HG03196 (cell line): Measurements from ENCODE around the gene COA3.

Experiments used
- ATAC-seq: cut with Tn5 transposase; IDR thresholded peaks from one replicate; pipeline ENCODE4 v1.9.1; 2021; ENCODE audit not compliant: unreplicated experiment

The COA3 gene

GRCh38 chr17:42818379-42818778 is 19.9 kb upstream of the COA3 start:
- no peak for ATAC-seq

- no peak for ATAC-seq
These were observed 19.4 kb upstream of the COA3 start for GRCh38 chr17:42817866-42818265.

DNA sequence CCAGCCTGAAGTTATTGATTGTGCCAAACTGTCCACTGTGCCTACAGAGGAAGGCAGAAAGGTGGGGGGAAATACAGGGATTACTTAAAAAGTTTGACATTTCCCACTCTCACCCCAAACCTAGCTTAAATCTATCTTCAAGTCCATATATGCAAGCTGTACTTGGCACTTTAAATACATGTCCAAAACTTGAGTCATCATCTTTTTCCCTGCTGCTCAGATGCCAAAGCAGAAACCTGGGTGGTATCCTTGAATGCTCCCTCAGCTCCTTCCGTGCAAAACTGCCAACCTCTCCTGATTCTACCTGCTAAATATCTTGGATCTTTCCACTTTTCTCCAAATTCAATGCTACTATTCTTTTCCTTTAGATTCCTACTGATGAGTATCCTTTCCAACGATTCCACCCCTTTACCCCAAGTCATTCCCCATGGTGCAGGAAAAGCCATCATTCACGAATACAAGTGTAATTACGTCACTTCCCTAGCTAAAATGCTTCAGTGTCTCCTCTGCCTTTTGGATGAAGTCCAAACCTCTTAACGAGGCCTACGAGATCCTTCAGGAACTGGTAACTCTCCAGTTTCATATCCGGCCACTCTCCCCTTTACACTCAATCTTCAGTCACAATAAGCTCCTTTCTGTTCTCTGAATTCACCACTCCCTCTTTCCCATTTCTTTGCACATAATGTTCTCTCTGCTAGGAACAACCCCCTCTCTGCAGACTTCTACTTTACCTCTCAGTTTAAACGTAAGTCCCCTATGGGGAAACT is 16.3 kb upstream of the COA3 start:
- no peak for ATAC-seq

DNA sequence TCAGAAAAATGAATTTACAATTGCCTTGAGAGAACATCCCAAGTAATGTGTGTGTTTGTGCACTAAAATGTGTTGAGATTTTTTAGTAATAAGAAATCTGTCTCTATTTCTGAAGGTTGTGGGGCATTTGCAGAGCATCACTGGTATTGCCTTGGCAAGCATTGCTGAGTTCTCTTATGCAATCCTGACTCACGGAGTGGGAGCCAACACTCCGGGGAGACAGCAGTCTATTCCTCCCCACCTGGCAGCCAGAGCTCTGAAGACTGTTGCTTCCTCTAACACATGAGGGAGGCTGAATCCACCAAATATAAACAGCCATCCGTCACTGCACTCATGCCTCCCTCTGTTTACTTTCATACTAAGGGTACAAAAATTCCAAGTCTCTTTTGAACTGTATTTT is 10.7 kb upstream of the COA3 start:
- no peak for ATAC-seq

GRCh38 chr17:42806249-42806648 is 7.7 kb upstream of the COA3 start:
- no peak for ATAC-seq

GRCh38 chr17:42804918-42805367 is 6.4 kb upstream of the COA3 start:
- ATAC-seq = no peak

DNA sequence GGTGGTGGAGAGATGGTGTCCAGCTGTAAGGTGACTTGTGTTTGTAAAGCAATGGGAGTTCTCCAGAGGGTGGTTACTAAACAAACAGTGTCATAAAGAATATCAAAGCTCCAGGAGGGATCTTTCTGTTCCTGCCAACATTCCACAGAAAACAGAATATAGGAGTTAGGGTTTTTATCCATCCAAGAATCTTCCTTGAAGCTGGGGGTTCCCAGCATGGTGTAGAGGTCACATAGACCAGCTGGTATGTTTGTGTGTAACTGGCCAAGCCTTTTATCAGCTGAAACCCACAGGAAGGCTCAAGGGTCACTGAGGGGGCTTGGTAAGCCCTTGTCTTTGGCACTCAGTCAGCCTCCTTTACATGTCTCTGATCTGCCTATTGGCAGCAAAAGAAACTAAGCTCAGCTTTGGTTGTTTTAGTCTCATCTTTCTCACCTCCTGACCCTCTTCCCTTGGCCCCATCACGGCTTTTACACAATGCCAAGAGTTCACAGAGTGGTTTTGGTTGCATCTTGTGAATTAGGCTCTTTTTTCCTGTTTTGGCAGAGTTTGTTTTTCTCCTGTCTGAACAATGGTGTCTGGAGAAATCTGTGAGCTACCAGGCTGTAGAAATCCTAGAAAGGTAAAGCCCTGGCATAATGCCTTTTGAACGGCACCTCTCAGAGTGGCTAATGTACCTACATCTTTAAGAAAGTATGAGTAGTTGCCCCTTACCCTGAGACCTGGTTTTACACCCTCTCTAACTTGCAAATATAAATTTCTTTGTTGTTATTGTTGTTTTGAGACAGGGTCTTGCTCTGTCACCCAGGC is 4.8 kb upstream of the COA3 start:
- no peak for ATAC-seq

DNA sequence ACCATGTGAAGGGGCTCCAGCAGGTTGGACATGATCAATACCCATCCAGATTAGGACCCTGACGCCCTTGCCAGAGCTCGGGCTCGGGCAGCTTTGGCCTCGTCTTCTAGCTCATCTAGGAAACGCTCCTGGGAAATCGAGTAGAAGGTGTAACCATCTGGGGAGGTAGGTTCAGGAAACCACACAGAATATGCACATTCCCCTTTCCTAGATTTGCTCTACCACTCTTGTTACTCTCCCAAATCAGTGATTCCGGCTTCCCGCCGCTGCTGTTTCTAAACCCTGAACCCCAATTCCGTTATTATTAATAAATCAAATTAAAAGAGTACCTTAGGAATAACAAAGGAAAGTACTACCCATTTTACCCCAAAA is 507 bp downstream of the COA3 start:
- no peak for ATAC-seq

DNA sequence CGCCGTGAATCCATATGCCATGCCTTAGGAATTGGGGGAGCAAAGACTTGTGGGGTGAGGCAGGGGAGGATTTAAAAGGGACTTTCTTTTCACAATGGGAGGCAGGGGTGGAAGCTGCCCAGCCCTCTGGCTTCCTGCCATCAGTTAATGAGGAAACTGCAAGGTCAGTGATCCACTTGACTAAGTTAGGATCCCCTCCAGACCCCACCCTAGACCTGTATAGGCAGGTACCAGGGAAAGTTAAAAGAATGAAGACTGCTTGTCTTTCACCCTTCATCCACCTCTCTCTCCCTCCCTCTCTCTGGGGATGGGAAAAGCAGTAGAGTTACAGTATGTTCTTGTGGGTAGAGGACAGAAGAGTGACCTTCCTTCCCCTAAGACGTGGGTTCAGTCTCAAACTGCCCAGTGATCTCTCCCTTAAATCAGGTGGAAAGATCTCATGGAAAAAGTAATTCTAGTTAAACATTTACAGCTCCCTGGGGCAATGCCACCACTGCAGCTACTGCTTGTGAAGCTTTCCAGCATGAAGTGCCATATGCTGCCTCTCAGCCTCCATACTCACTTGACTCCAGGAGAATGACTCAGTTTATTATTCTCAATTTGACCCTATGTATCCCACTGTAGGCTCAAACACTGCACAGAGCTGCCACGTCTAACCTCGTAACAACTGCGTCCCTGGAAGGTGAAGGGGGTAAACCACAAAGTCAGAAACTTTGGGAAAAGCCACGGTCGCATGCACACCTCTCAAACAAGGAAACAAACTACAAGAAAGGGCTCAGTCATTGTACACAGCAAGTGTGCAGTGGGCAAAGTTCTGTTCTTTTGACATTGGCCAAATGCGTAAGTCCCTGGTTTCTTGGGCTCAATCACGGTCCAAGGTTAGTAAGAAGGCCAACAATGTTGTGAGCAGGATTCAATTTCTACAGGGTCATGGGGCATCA is 1.2 kb downstream of the COA3 start:
- no peak for ATAC-seq

DNA sequence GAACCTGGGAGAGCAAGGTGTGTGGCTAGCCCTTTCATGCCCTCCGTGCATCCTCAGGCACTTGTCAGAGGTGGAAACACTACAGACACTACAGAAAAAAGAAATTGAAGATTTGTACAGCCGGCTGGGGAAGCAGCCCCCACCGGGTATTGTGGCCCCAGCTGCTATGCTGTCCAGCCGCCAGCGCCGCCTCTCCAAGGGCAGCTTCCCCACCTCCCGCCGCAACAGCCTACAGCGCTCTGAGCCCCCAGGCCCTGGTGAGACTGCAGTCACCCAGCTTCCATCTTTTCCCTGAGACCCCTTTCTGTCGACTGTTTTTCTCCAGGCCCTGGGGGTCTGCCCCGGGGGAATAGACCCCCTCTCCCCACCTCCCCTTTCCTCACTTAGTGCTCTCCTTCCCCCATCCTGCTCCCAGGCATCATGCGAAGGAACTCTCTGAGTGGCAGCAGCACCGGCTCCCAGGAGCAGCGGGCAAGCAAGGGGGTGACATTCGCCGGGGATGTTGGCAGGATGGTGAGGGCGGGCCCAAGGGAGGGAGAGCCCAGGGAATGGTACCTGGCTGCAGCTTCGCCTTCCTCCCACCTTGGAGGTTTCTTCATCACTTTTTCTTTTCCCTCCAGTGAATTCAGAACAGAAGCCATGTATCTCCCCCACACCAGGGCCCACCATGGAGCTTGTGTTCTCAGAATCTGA is 2.3 kb downstream of the COA3 start:
- ATAC-seq = no peak

GRCh38 chr17:42795465-42795864 is 3.0 kb downstream of the COA3 start:
- ATAC-seq = no peak

DNA sequence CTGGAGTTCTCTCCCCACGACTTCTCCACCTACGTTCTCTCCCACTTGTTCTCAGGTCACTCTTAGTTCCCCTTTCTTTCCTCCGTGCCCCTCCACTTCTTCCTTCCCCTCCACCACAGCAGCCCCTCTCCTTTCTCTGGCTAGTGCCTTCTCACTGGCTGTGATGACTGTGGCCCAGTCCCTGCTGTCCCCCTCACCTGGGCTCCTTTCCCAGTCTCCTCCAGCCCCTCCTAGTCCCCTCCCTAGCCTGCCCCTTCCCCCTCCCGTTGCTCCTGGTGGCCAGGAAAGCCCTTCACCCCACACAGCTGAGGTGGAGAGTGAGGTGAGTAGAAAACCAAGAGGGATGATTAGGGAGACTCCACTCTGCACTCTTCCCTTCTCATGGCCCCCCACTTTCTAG is 3.4 kb downstream of the COA3 start:
- no peak for ATAC-seq

- no peak for ATAC-seq
These were observed 6.0 kb downstream of the COA3 start for GRCh38 chr17:42792545-42792944.

GRCh38 chr17:42791948-42792347 is 6.6 kb downstream of the COA3 start:
- no peak for ATAC-seq

GRCh38 chr17:42787266-42787665 is 11.2 kb downstream of the COA3 start:
- ATAC-seq = no peak

DNA sequence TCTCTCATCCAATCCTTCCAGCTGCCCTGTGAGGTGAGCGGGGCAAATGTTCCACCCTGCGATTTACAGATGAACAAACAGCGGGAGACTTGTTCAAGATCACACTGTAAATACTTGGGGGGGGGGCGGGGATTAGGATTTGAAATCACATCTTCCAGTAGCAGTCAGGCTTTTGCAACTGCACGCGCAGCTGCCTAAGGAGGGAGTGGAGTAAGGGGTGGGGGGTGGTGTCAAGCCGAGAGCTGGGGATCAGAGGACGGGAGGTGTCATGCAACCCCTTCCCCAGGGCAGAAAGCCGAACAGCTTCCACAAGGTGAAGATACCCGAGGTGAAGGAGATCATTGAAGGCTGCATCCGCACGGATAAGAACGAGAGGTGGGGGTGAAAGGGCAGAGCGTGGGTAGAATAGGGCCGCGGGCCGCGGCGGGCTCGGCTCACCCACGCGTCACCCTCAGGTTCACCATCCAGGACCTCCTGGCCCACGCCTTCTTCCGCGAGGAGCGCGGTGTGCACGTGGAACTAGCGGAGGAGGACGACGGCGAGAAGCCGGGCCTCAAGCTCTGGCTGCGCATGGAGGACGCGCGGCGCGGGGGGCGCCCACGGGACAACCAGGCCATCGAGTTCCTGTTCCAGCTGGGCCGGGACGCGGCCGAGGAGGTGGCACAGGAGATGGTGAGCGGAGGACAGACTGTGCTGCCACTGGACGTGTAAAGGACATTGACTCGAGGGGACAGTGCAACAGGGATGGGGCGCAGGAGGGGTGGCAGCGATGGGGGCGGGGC is 13.5 kb downstream of the COA3 start:
- ATAC-seq = no peak

DNA sequence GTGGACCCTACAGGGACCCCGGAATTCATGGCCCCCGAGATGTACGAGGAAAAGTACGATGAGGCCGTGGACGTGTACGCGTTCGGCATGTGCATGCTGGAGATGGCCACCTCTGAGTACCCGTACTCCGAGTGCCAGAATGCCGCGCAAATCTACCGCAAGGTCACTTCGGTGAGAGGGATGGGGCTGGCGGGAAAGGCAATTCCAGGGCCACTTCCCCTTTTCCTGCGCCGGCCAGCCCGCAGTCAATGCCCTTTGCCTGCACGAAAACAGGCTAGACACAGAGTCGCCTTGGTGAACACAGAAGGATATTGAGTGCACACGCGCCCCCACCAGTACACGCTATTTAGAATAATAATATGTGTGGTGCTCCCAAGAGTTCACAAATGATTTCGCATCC is 14.1 kb downstream of the COA3 start:
- no peak for ATAC-seq

DNA sequence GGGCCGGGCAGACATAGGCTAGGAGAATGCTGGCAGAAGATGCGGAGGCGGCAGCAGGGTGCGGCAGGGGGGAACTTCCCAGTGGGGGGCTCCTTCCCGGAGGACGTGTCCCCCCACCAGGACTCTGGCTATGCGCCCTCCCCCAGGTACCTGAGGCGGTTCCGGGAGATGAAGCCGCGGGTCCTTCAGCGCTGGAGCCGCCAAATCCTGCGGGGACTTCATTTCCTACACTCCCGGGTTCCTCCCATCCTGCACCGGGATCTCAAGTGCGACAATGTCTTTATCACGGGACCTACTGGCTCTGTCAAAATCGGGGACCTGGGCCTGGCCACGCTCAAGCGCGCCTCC is 14.7 kb downstream of the COA3 start:
- no peak for ATAC-seq

DNA sequence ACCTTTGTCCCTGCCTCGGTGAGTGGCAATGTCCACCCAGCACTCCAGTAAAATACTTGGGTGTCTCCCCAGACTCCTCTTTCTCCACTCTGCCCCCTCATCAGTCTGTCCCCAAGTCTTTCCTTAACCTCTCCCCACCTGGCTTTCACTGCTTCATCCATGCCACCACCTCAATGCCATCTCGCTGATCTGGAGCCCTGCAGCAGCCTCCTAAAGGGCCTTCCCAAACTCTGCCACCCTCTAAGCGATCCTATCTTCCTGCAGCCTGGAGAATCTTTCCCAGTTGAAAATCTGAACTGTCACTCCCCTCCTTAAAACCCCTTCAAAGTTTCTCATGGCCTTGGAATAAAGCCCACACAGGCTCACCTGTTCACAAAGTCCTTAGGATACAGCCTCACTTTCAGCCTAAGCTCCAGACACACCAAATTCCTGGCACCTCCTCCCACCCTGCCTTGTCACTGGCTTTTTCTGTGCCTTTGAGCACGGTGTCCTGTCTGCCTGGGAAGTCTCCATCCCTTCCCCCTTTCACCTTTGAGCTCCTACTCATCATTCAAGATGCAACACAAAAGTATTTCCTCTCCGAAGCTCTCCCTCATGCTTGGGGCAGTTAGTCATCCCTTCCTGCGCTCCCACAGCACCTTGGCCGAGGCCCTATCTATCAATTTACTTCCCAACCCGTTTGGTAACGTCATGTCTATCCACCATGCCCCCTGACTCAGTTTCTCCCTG is 15.3 kb downstream of the COA3 start:
- no peak for ATAC-seq
